H9 (cell line): Measurements from ENCODE around the gene ESPNL. TPM values are rescaled to one million over a fixed set of nuclear protein-coding genes. Genes with fewer than 3 reads are reported as not detected.

ENCODE experiments used
- DNase-seq: peaks from one replicate; pipeline ENCODE4 v3.0.0-alpha.2; 2017
- H2AFZ ChIP-seq: one replicate; pipeline ENCODE4 v1.6.1; 2013; ENCODE audit warnings: mild to moderate bottlenecking, low read length, control low read depth, moderate library complexity
- H2AK5ac ChIP-seq: 2 replicates; pipeline ENCODE4 v1.6.1; 2013; ENCODE audit warnings: low read length, control low read depth, mixed read lengths; ENCODE audit not compliant: insufficient read length
- H2BK120ac ChIP-seq: one replicate; pipeline ENCODE4 v1.6.1; 2013; ENCODE audit warnings: low read depth, mild to moderate bottlenecking, low read length, control low read depth, inconsistent platforms; ENCODE audit not compliant: poor library complexity, severe bottlenecking
- H2BK12ac ChIP-seq: 2 replicates; pipeline ENCODE4 v1.6.1; 2013; ENCODE audit warnings: low read length, control low read depth, mixed read lengths, low read depth; ENCODE audit not compliant: insufficient read length
- H2BK15ac ChIP-seq: 2 replicates; pipeline ENCODE4 v1.6.1; 2013; ENCODE audit warnings: low read depth, low read length, control low read depth
- H2BK20ac ChIP-seq: one replicate; pipeline ENCODE4 v1.6.1; 2013; ENCODE audit warnings: low read depth, mild to moderate bottlenecking, low read length, control low read depth, inconsistent platforms; ENCODE audit not compliant: poor library complexity, severe bottlenecking
- H2BK5ac ChIP-seq: 2 replicates; pipeline ENCODE4 v1.6.1; 2013; ENCODE audit warnings: low read length, control low read depth, mixed read lengths; ENCODE audit not compliant: insufficient read length
- H3K14ac ChIP-seq: 2 replicates; pipeline ENCODE4 v1.6.1; 2013; ENCODE audit warnings: low read length, control low read depth; ENCODE audit not compliant: insufficient read depth
- H3K18ac ChIP-seq: 2 replicates; pipeline ENCODE4 v1.6.1; 2013; ENCODE audit warnings: low read depth, mild to moderate bottlenecking, mixed read lengths, low read length, control low read depth; ENCODE audit not compliant: insufficient read length
- H3K23ac ChIP-seq: 2 replicates; pipeline ENCODE4 v1.6.1; 2013; ENCODE audit warnings: low read length, control low read depth, mixed read lengths, low read depth; ENCODE audit not compliant: insufficient read length
- H3K23me2 ChIP-seq: 2 replicates; pipeline ENCODE4 v1.6.1; 2013; ENCODE audit warnings: low read depth, mild to moderate bottlenecking, mixed read lengths, low read length, control low read depth; ENCODE audit not compliant: insufficient read length, poor library complexity, severe bottlenecking
- H3K27ac ChIP-seq: 2 replicates; pipeline ENCODE4 v1.5.1; 2013; ENCODE audit warnings: low read length, control low read depth, mixed read lengths, low read depth; ENCODE audit not compliant: insufficient read length
- H3K27me3 ChIP-seq: 2 replicates; pipeline ENCODE4 v1.6.1; 2013; ENCODE audit warnings: low read length, control low read depth, inconsistent platforms; ENCODE audit not compliant: insufficient read depth
- H3K4ac ChIP-seq: 2 replicates; pipeline ENCODE4 v1.6.1; 2013; ENCODE audit warnings: low read depth, mild to moderate bottlenecking, control low read depth, inconsistent platforms, low read length, moderate library complexity
- H3K4me1 ChIP-seq: 2 replicates; pipeline ENCODE4 v1.6.1; 2013; ENCODE audit warnings: low read length, control low read depth, inconsistent platforms; ENCODE audit not compliant: insufficient read depth
- H3K4me2 ChIP-seq: 2 replicates; pipeline ENCODE4 v1.6.1; 2013; ENCODE audit warnings: low read length, control low read depth, mixed read lengths; ENCODE audit not compliant: insufficient read length, insufficient read depth
- H3K56ac ChIP-seq: 2 replicates; pipeline ENCODE4 v1.6.1; 2013; ENCODE audit warnings: low read depth, mild to moderate bottlenecking, mixed read lengths, low read length, control low read depth; ENCODE audit not compliant: insufficient read length
- H3K79me1 ChIP-seq: 2 replicates; pipeline ENCODE4 v1.6.1; 2013; ENCODE audit warnings: low read depth, mild to moderate bottlenecking, moderate library complexity, low read length, control low read depth, inconsistent platforms; ENCODE audit not compliant: insufficient read depth, poor library complexity, severe bottlenecking
- H3K79me2 ChIP-seq: 2 replicates; pipeline ENCODE4 v1.6.1; 2013; ENCODE audit warnings: low read length, control low read depth, inconsistent platforms; ENCODE audit not compliant: insufficient read depth
- H3K9ac ChIP-seq: 2 replicates; pipeline ENCODE4 v1.6.1; 2013; ENCODE audit warnings: low read length, control low read depth, mixed read lengths; ENCODE audit not compliant: insufficient read length; ENCODE audit errors: extremely low read depth
- H3K9me3 ChIP-seq: one replicate; pipeline ENCODE4 v1.6.1; 2013; ENCODE audit warnings: low read depth, low read length, inconsistent platforms; ENCODE audit not compliant: control insufficient read depth
- H3T11ph ChIP-seq: one replicate; pipeline ENCODE4 v1.6.1; 2013; ENCODE audit warnings: mild to moderate bottlenecking, low read length, control low read depth, inconsistent platforms
- H4K20me1 ChIP-seq: one replicate; pipeline ENCODE4 v1.6.1; 2013; ENCODE audit not compliant: control insufficient read depth, insufficient read length, insufficient read depth
- H4K5ac ChIP-seq: 2 replicates; pipeline ENCODE4 v1.6.1; 2013; ENCODE audit warnings: low read depth, mild to moderate bottlenecking, mixed read lengths, low read length, control low read depth; ENCODE audit not compliant: insufficient read length
- H4K8ac ChIP-seq: replicated peaks from 2 replicates; pipeline ENCODE4 v1.6.1; 2013; ENCODE audit warnings: low read length, control low read depth, mixed read lengths, low read depth; ENCODE audit not compliant: insufficient read length
- H4K91ac ChIP-seq: 2 replicates; pipeline ENCODE4 v1.6.1; 2013; ENCODE audit warnings: low read depth, mild to moderate bottlenecking, moderate library complexity, mixed read lengths, low read length, control low read depth; ENCODE audit not compliant: insufficient read length
- H3K27ac Mint-ChIP-seq, 3 experiments: 2 replicates in 2 of 3; 3 replicates in 1 of 3; pipeline ENCODE4 v1.8.0; 2020 to 2021; ENCODE audit warnings: mixed read lengths in 3 of 3, mild to moderate bottlenecking in 1 of 3, moderate library complexity in 1 of 3
- H3K27me3 Mint-ChIP-seq: 2 replicates; pipeline ENCODE4 v1.8.0; 2021; ENCODE audit warnings: low read depth, mild to moderate bottlenecking, moderate library complexity, mixed read lengths
- H3K36me3 Mint-ChIP-seq, 3 experiments: 2 replicates in 2 of 3; 3 replicates in 1 of 3; pipeline ENCODE4 v1.8.0; 2020 to 2021; ENCODE audit warnings: low read depth in 3 of 3, mixed read lengths in 3 of 3; ENCODE audit not compliant: insufficient read depth in 1 of 3
- H3K4me1 Mint-ChIP-seq, 2 experiments: 2 replicates each; pipeline ENCODE4 v1.8.0; 2020; ENCODE audit warnings: mixed read lengths in 2 of 2
- H3K4me3 Mint-ChIP-seq, 2 experiments: 2 replicates in 1 of 2; 3 replicates in 1 of 2; pipeline ENCODE4 v1.8.0; 2020 to 2021; ENCODE audit warnings: mild to moderate bottlenecking in 2 of 2, mixed read lengths in 2 of 2, moderate library complexity in 1 of 2
- H3K9me3 Mint-ChIP-seq, 2 experiments: 2 replicates in 1 of 2; 3 replicates in 1 of 2; pipeline ENCODE4 v1.8.0; 2020; ENCODE audit warnings: mild to moderate bottlenecking in 2 of 2, mixed read lengths in 2 of 2, moderate library complexity in 1 of 2
- WGBS: extraction: QIAGEN DNeasy Blood & Tissue Kit; methylation state at CpG from one replicate; pipeline ENCODE4 v1.1.7; 2013; ENCODE audit warnings: missing lambda C conversion rate, low lambda C conversion rate, mixed read lengths; ENCODE audit not compliant: insufficient read length; ENCODE audit errors: extremely low coverage; 5-methylcytosine and 5-hydroxymethylcytosine counted together
- total RNA-seq: library from RNA; stranded (reverse); gene quantifications from 2 replicates; pipeline ENCODE4 v1.2.1, GENCODE V29; 2021
- TF ChIP-seq, protein P1 (sequence below): fragments of 200-600 bp; sonication (generic); conservative IDR thresholded peaks from 3 replicates; pipeline ENCODE4 v1.8.0; 2021; ENCODE audit warnings: antibody characterized with exemption, mild to moderate bottlenecking

ESPNL gene
- total RNA-seq, 1 experiment from 2014 or later, result 0.17 TPM

DNA sequence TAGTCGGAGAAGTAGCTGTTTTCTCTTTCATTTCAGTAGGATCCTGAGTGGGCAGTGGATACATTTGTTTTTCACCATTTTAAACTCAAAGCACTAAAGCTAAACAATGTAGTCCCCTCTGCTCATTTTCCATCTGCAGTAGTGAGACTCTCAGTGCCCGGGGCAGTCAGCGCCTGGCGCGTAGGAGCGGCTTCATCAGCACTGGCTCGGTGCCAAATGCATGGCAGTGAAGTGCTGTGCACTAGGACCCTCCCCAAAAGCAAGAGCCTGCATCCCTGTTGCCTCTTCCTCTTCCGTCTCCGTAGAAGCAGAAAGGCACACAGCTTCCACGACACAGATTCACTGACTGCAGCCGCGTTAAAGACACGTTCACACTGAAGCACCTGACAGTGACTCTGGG, 19.0 kb upstream of the ESPNL start:
- TF ChIP-seq, protein P1, sequence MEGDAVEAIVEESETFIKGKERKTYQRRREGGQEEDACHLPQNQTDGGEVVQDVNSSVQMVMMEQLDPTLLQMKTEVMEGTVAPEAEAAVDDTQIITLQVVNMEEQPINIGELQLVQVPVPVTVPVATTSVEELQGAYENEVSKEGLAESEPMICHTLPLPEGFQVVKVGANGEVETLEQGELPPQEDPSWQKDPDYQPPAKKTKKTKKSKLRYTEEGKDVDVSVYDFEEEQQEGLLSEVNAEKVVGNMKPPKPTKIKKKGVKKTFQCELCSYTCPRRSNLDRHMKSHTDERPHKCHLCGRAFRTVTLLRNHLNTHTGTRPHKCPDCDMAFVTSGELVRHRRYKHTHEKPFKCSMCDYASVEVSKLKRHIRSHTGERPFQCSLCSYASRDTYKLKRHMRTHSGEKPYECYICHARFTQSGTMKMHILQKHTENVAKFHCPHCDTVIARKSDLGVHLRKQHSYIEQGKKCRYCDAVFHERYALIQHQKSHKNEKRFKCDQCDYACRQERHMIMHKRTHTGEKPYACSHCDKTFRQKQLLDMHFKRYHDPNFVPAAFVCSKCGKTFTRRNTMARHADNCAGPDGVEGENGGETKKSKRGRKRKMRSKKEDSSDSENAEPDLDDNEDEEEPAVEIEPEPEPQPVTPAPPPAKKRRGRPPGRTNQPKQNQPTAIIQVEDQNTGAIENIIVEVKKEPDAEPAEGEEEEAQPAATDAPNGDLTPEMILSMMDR, result no peak
- Histone ChIP-seq H2BK15ac (no peak overlapping the region), H3K18ac (no peak overlapping the region), H3K27ac (no peak overlapping the region), H3K56ac (no peak overlapping the region), H2AK5ac (no peak overlapping the region), H2BK5ac (peak overlapping the region; percentile 46), H3K79me1 (peaks cover 2% of the 10 kb centered on the region), H2BK12ac (no peak overlapping the region), H3K4me1 (no peaks in the 10 kb centered on the region), H3T11ph (no peak overlapping the region), H4K91ac (no peak overlapping the region), H3K9me3 (no peaks in the 10 kb centered on the region), H3K4ac (no peak overlapping the region), H2BK120ac (no peak overlapping the region), H2AFZ (no peak overlapping the region), H3K79me2 (no peaks in the 10 kb centered on the region), H3K23me2 (no peaks in the 10 kb centered on the region), H3K9ac (no peak overlapping the region), H3K14ac (no peak overlapping the region), H4K5ac (no peak overlapping the region), H3K27me3 (no peaks in the 10 kb centered on the region), H4K8ac (no peak overlapping the region), H2BK20ac (no peak overlapping the region), H3K23ac (no peak overlapping the region), H4K20me1 (no peaks in the 10 kb centered on the region), H3K4me2 (no peak overlapping the region)
- Mint-ChIP-seq H3K4me1 (peaks cover 29 to 31% of the 10 kb centered on the region in 2 experiments), H3K36me3 (peaks cover 62 to 85% (median 76%) of the 10 kb centered on the region in 3 experiments), H3K27me3 (no peaks in the 10 kb centered on the region), H3K9me3 (0 out of 5 replicates have a peak, but pooled peaks cover 0 to 5% of the 10 kb centered on the region in 2 experiments), H3K27ac (peak overlapping the region; percentile 74 to 91 (median 82); a peak in 5 of 7 replicates), H3K4me3 (no peak overlapping the region)
- no CpG with 5 or more reads among the region's 13 CpGs for WGBS
- DNase-seq, result no peak
